ENCODE measurements around the gene HTT. TPM values are rescaled to one million over a fixed set of nuclear protein-coding genes. Genes with fewer than 3 reads are reported as not detected.

The HTT gene
- total RNA-seq, 2 donors from 2014 or later = 104 to 109 TPM

DNA sequence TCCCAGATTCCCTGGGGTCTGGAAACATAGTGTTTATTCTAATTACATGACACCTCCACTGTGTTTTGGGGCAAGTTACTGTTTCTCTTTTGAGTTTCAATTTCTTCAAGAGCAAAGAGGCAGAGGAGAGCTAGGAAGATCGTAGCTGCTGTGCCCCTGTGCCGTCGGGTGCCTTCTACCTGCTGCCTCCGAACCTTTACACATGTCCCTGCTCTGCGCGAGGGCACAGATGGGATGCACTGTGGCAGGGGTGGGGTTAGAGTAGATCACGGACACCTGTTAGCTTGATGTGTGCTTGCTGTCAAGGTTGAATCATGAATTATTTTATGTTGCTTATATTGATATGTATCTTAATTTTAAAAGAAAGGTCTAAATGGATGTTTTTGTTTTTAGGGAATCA lies 103.4 kb downstream of the HTT start:
- no peak for TF ChIP-seq CTCF (conservative IDR thresholded peaks at IDR 0.05)
- H3K36me3 Mint-ChIP-seq (ENCODE audit: low read depth) = peaks cover 71% of the 10 kb centered on the region
- H3K27me3 Mint-ChIP-seq (ENCODE audit: insufficient read depth) = no peaks in the 10 kb centered on the region
- Histone ChIP-seq H3K9ac (ENCODE audit: extremely low read depth, low read length, poor library complexity, severe bottlenecking) (no peak overlapping the region), H3K4me3 (ENCODE audit: low read length) (no peak overlapping the region), H3K36me3 (ENCODE audit: control insufficient read depth, insufficient read depth, low read length) (peaks cover 78% of the 10 kb centered on the region), H3K27ac (ENCODE audit: low read depth, low read length) (no peak overlapping the region), H3K4me1 (ENCODE audit: control insufficient read depth, insufficient read depth, low read length) (no peaks in the 10 kb centered on the region), H3K27me3 (ENCODE audit: control insufficient read depth, insufficient read depth, low read length, poor library complexity, severe bottlenecking) (no peaks in the 10 kb centered on the region), H3K9me3 (ENCODE audit: control insufficient read depth, low read length) (no peaks in the 10 kb centered on the region)
- no peaks in the 10 kb centered on the region for H3K9me3 Mint-ChIP-seq
- H3K4me3 Mint-ChIP-seq = no peak overlapping the region
- H3K27ac Mint-ChIP-seq = no peak overlapping the region
- peaks cover 5% of the 10 kb centered on the region for H3K4me1 Mint-ChIP-seq
- WGBS, 2 experiments (ENCODE audit: insufficient coverage in 1 of 2, insufficient read length in 1 of 2) = 95 to 100% methylated on average over 1 to 7 of the region's 7 CpGs
- peak; percentile 21 for DNase-seq

- Histone ChIP-seq H3K9me3 (ENCODE audit: control insufficient read depth, low read length) (no peaks in the 10 kb centered on the region), H3K4me1 (ENCODE audit: control insufficient read depth, insufficient read depth, low read length) (no peaks in the 10 kb centered on the region), H3K27me3 (ENCODE audit: control insufficient read depth, insufficient read depth, low read length, poor library complexity, severe bottlenecking) (no peaks in the 10 kb centered on the region), H3K4me3 (ENCODE audit: low read length) (no peak overlapping the region), H3K9ac (ENCODE audit: extremely low read depth, low read length, poor library complexity, severe bottlenecking) (no peak overlapping the region), H3K27ac (ENCODE audit: low read depth, low read length) (no peak overlapping the region), H3K36me3 (ENCODE audit: control insufficient read depth, insufficient read depth, low read length) (peaks cover 78% of the 10 kb centered on the region)
- no peaks in the 10 kb centered on the region for H3K9me3 Mint-ChIP-seq
- no peak for TF ChIP-seq CTCF (conservative IDR thresholded peaks at IDR 0.05)
- no peak overlapping the region for H3K27ac Mint-ChIP-seq
- peak; percentile 5 for DNase-seq
- 95 to 96% methylated on average over 7 to 9 of the region's 9 CpGs for WGBS, 2 experiments (ENCODE audit: insufficient coverage in 1 of 2, insufficient read length in 1 of 2)
- no peaks in the 10 kb centered on the region for H3K27me3 Mint-ChIP-seq (ENCODE audit: insufficient read depth)
- H3K4me3 Mint-ChIP-seq = no peak overlapping the region
- peaks cover 5% of the 10 kb centered on the region for H3K4me1 Mint-ChIP-seq
- H3K36me3 Mint-ChIP-seq (ENCODE audit: low read depth) = peaks cover 68% of the 10 kb centered on the region
These were observed 103.9 kb downstream of the HTT start for GRCh38 chr4:3178351-3178750.

DNA sequence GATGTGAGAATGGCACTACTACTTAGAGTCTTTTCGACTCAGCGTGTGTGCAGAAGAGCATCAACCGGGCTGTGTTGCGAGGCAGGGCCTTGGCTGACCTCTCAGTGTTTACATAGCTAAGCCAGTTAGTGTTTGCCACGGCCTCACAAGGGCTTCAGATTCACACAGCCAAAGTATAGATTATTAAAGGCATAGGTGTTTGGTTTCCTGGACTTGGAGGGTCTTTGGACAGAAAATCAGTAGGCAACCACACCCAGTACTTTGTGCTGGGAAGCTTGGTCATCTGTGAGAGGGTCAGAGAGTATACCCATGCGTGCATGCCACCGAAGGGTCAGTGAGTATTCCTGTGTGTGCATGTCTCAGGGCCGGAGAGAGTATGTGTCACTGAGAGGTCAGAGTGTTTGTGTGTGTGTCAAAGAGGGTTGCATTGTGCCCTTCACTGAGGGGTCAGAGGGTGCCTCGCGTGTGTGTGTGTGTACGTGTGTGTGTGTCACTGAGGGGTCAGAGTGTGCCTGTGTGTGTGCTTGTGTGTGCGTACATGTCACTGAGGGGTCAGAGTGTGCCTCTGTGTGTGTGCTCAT lies 104.7 kb downstream of the HTT start:
- Mint-ChIP-seq H3K27me3 (ENCODE audit: insufficient read depth) (no peaks in the 10 kb centered on the region), H3K4me3 (no peak overlapping the region), H3K36me3 (ENCODE audit: low read depth) (peaks cover 75% of the 10 kb centered on the region), H3K9me3 (no peaks in the 10 kb centered on the region), H3K4me1 (peaks cover 4% of the 10 kb centered on the region), H3K27ac (peak overlapping the region; percentile 1)
- Histone ChIP-seq H3K27me3 (ENCODE audit: control insufficient read depth, insufficient read depth, low read length, poor library complexity, severe bottlenecking) (no peaks in the 10 kb centered on the region), H3K4me1 (ENCODE audit: control insufficient read depth, insufficient read depth, low read length) (no peaks in the 10 kb centered on the region), H3K4me3 (ENCODE audit: low read length) (no peak overlapping the region), H3K36me3 (ENCODE audit: control insufficient read depth, insufficient read depth, low read length) (peaks cover 85% of the 10 kb centered on the region), H3K9me3 (ENCODE audit: control insufficient read depth, low read length) (no peaks in the 10 kb centered on the region), H3K9ac (ENCODE audit: extremely low read depth, low read length, poor library complexity, severe bottlenecking) (no peak overlapping the region), H3K27ac (ENCODE audit: low read depth, low read length) (no peak overlapping the region)
- WGBS, 2 experiments (ENCODE audit: insufficient coverage in 1 of 2, insufficient read length in 1 of 2) = 95 to 98% methylated on average over 12 of the region's 12 CpGs
- TF ChIP-seq CTCF (conservative IDR thresholded peaks at IDR 0.05) = no peak
- DNase-seq = peak; percentile 29
